Prostate gland (tissue), 2 donors: ENCODE data around the gene TRAPPC11. TPM values are rescaled to one million over a fixed set of nuclear protein-coding genes. Genes with fewer than 3 reads are reported as not detected.

Experiments
- DNase-seq: peaks from one replicate; pipeline ENCODE4 v3.0.0-alpha.2; 2019; ENCODE audit warnings: low spot score
- H3K27ac ChIP-seq, 2 donors: fragments of 200-600 bp; sonication (generic); 2 replicates each; pipeline ENCODE4 v1.5.1; 2017 to 2019
- H3K27me3 ChIP-seq: fragments of 200-600 bp; sonication (generic); replicated peaks from 2 replicates; pipeline ENCODE4 v1.5.1; 2019; ENCODE audit not compliant: insufficient read depth
- H3K36me3 ChIP-seq, 2 donors: fragments of 200-600 bp; sonication (generic); 1 replicate in 1 of 2; 2 replicates in 1 of 2; pipeline versions ENCODE4 v1.5.1 to v1.8.1; 2017 to 2019
- H3K4me1 ChIP-seq: fragments of 200-600 bp; sonication (generic); replicated peaks from 2 replicates; pipeline ENCODE4 v1.5.1; 2019
- H3K4me3 ChIP-seq, 2 donors: fragments of 200-600 bp; sonication (generic); 2 replicates each; pipeline ENCODE4 v1.5.1; 2017 to 2019
- H3K9me3 ChIP-seq: fragments of 200-600 bp; sonication (generic); 2 replicates; pipeline ENCODE4 v1.5.1; 2017
- POLR2A ChIP-seq: fragments of 450-650 bp; IDR thresholded peaks from one replicate; pipeline ENCODE4 v1.6.1; 2016; ENCODE audit warnings: antibody characterized with exemption, mild to moderate bottlenecking
- POLR2AphosphoS5 ChIP-seq: sonication (generic); formaldehyde crosslinking; IDR thresholded peaks from one replicate; pipeline ENCODE4 v1.6.1; 2017; ENCODE audit warnings: antibody characterized with exemption
- WGBS: methylation state at CpG from one replicate; pipeline ENCODE4 v1.1.5; 2018; 5-methylcytosine and 5-hydroxymethylcytosine counted together
- intact Hi-C: fragments of 100-400 bp; cut with DNase I; formaldehyde crosslinking; loops from one replicate; pipeline ENCODE4 v1.14.2; 2022
- total RNA-seq, 2 donors: library from RNA; depleted of rRNA; stranded (reverse); fragments of >200 nt; gene quantifications; one replicate each; pipeline ENCODE4 v1.1.0, GENCODE V29; 2016
- TF ChIP-seq, protein P1 (sequence below), 4 experiments: fragments of 200-600 bp in 2 of 4; fragments of 450-650 bp in 2 of 4; sonication (generic) in 2 of 4; IDR thresholded peaks; 1 replicate in 3 of 4; 2 replicates in 1 of 4; pipeline ENCODE4 v1.5.1; 2016 to 2019; ENCODE audit warnings: antibody characterized with exemption in 4 of 4, mild to moderate bottlenecking in 2 of 4, moderate library complexity in 2 of 4

The TRAPPC11 gene
- total RNA-seq, 2 donors from 2014 or later: 27.6 to 34.5 TPM

DNA sequence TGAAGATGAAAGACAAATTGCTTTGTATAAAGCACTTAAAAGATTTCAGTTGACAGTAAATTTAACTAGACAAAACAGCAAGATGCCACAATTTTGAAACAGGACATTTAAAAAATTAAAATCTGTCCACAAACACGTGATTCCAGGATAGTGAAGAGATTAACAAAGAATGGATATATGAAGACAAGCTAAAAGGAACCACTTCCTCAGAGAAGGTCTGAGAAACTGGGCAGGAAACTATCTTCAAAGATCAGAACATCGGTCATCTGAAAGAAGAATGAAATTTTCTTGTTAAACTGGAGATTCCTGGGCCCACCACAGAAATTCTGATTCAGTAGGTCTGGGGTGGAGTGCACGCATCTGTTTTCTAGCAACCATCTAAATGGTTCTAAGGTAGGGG is 1.5 kb upstream of the TRAPPC11 start:
- intact Hi-C loops: no loop called here
- Histone ChIP-seq H3K9me3 (no peaks in the 10 kb centered on the region), H3K4me1 (no peaks in the 10 kb centered on the region), H3K4me3 (no peak overlapping the region), H3K36me3 (no peaks in the 10 kb centered on the region), H3K27ac (no peak overlapping the region), H3K27me3 (no peaks in the 10 kb centered on the region)
- WGBS: 68% methylated on average over 3 of the region's 3 CpGs
- DNase-seq: no peak
- TF ChIP-seq, protein P1, sequence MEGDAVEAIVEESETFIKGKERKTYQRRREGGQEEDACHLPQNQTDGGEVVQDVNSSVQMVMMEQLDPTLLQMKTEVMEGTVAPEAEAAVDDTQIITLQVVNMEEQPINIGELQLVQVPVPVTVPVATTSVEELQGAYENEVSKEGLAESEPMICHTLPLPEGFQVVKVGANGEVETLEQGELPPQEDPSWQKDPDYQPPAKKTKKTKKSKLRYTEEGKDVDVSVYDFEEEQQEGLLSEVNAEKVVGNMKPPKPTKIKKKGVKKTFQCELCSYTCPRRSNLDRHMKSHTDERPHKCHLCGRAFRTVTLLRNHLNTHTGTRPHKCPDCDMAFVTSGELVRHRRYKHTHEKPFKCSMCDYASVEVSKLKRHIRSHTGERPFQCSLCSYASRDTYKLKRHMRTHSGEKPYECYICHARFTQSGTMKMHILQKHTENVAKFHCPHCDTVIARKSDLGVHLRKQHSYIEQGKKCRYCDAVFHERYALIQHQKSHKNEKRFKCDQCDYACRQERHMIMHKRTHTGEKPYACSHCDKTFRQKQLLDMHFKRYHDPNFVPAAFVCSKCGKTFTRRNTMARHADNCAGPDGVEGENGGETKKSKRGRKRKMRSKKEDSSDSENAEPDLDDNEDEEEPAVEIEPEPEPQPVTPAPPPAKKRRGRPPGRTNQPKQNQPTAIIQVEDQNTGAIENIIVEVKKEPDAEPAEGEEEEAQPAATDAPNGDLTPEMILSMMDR (IDR thresholded peaks at IDR 0.05): no peak
- TF ChIP-seq POLR2A: no peak
- no peak for TF ChIP-seq POLR2AphosphoS5

DNA sequence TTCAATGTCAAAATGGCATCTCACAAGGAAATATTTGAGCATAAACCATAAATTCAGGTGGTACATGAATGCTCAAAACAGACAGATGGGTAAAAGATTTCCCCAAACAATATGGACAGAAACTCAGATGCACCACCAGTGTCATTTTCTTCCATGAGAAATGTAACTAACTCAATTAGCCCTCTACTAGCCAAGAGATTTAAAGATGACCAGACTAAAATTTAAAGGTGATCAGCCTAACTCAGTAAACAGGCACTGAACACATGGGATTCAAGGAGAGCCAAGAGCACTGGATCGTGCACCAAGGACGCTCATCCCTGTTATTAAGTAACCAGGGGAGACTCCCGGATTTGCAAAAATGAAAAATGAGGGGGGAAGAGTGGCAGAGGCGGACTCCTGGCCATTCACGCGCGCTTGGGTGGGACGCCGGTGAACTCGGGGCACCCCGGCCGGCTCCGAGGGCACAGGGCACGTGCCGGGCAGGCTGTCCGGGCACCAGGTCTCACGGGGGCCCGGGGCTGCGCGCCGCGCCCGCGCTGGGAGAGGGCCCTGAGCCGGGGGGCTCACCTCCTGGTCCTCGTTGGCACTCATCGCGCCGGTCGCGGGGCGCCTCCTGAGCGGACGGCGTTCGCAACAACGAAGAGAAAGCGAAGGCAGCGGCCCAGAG is 598 bp upstream of the TRAPPC11 start:
- Histone ChIP-seq H3K36me3 (no peaks in the 10 kb centered on the region), H3K4me1 (no peaks in the 10 kb centered on the region), H3K27me3 (no peaks in the 10 kb centered on the region), H3K27ac (peak overlapping the region; percentile 88 to 93), H3K4me3 (peak overlapping the region; percentile 69 to 90), H3K9me3 (no peaks in the 10 kb centered on the region)
- intact Hi-C loops: loop anchor here (2.0 kb wide), 1 partner anchor 154 kb away; the partner anchor contains the start of gene ING2
- TF ChIP-seq POLR2AphosphoS5: no peak
- no peak for TF ChIP-seq POLR2A
- TF ChIP-seq, protein P1 (IDR thresholded peaks at IDR 0.05): no peak
- WGBS: under 1% methylated on average over 38 of the region's 39 CpGs
- DNase-seq: no peak

DNA sequence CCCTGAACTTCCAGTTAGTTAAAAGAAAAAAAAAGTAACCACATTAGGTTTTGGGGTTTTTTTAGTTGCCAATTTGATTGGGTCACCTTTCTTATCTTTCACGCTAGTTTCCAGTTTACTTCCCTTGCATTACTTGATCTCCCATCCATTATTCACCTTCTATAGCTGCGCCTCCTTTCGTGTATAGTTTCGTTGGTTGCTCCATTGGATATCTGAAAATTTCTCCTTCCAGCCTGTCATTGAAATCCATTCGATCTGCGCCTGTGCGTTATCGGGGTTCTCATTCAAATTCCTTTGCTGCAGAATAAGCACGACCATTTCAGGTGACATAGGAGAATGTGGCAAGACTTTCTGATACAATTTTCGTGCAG is 764 bp downstream of the TRAPPC11 start:
- intact Hi-C loops: loop anchor here (2.0 kb wide), 1 partner anchor 155 kb away; the partner anchor contains the start of gene ING2
- Histone ChIP-seq H3K27ac (peak overlapping the region; percentile 88 to 93), H3K27me3 (no peaks in the 10 kb centered on the region), H3K4me3 (peak overlapping the region; percentile 69 to 90), H3K36me3 (no peaks in the 10 kb centered on the region), H3K9me3 (no peaks in the 10 kb centered on the region), H3K4me1 (no peaks in the 10 kb centered on the region)
- 4% methylated on average over 10 of the region's 10 CpGs for WGBS
- no peak for DNase-seq
- TF ChIP-seq POLR2A: no peak
- no peak for TF ChIP-seq POLR2AphosphoS5
- TF ChIP-seq, protein P1 (IDR thresholded peaks at IDR 0.05): no peak

DNA sequence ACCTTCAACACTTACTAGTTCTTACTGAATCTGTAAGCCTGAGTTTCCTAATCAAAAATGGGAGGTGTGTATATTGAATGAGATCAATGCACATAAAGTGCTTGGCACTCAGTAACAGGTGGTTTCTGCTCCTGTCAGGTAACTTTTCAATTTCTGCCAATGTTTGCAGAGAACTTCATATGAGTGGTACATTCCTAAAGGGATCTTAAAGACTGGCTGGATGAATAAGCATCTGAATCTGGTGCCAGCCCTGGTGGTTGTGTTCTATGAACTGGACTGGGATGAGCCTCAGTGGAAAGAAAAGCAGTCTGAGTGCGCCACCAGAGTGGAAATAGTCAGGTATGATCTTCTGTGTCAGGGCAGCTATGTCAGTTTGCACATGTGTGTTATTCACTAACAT is 7.0 kb downstream of the TRAPPC11 start:
- WGBS: 100% methylated on average over 1 of the region's 1 CpG
- Histone ChIP-seq H3K36me3 (no peaks in the 10 kb centered on the region), H3K9me3 (no peaks in the 10 kb centered on the region), H3K27me3 (no peaks in the 10 kb centered on the region), H3K4me3 (no peak overlapping the region), H3K4me1 (no peaks in the 10 kb centered on the region), H3K27ac (no peak overlapping the region)
- TF ChIP-seq POLR2A (no peak), POLR2AphosphoS5 (no peak)
- TF ChIP-seq, protein P1 (IDR thresholded peaks at IDR 0.05): no peak
- intact Hi-C loops: no loop called here
- DNase-seq: no peak

DNA sequence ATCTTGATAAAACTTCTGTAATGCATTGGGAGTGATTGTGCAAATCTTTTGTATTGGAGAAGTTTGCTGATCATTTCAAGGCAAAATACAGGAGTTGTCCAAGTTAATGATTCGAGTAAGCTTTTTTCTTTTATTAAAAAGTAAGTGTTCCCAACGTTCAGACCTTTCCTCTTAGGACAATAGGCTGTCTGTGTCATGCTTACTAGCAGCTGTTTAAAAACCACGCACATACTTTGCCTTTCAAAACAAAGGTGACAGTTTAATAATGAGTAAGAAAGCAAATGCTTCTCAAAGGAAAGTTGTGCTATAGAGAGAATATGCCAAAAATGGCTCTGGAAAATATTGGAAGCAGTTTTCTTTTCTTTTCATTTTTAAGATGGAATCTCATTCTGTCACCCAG is 11.2 kb downstream of the TRAPPC11 start:
- no peaks in the 10 kb centered on the region for H3K27me3 ChIP-seq
- H3K4me3 ChIP-seq: no peak overlapping the region
- no peaks in the 10 kb centered on the region for H3K36me3 ChIP-seq
- DNase-seq: no peak
- H3K9me3 ChIP-seq: no peaks in the 10 kb centered on the region
- TF ChIP-seq POLR2A (no peak), POLR2AphosphoS5 (no peak)
- TF ChIP-seq, protein P1 (IDR thresholded peaks at IDR 0.05): no peak
- peaks cover 3% of the 10 kb centered on the region for H3K4me1 ChIP-seq
- intact Hi-C loops: no loop called here
- H3K27ac ChIP-seq: no peak overlapping the region
- 32% methylated on average over 3 of the region's 3 CpGs for WGBS
